ENCODE results near the gene MCOLN1. TPM values are rescaled to one million over a fixed set of nuclear protein-coding genes. Genes with fewer than 3 reads are reported as not detected.

The MCOLN1 gene
- total RNA-seq, 2 experiments from 2014 or later, result 7.8 to 18.3 TPM

- no peak for DNase-seq (ENCODE audit: low spot score)
- H3K36me3 ChIP-seq (ENCODE audit: insufficient read depth, low read length), result peaks cover 32% of the 10 kb centered on the region
- H3K4me1 ChIP-seq (ENCODE audit: insufficient read depth, low read length, poor library complexity, severe bottlenecking), result peaks cover 5% of the 10 kb centered on the region
- no peak overlapping the region for H3K4me2 ChIP-seq (ENCODE audit: low read length)
- H3K9me3 ChIP-seq (ENCODE audit: low read length), result no peaks in the 10 kb centered on the region
- BruUV-seq (replicated peaks), result no TSS peak
- H3K27ac ChIP-seq (ENCODE audit: low read depth, low read length, poor library complexity, severe bottlenecking), result no peak overlapping the region
- H2AFZ ChIP-seq (ENCODE audit: low read length), result no peak overlapping the region
- CTCF ChIA-PET (ENCODE audit: unreplicated experiment), result no interaction called here
- no peak overlapping the region for H3K4me3 ChIP-seq (ENCODE audit: low read depth, low read length, poor library complexity, severe bottlenecking)
- intact Hi-C loops (cut with micrococcal nuclease; ENCODE audit: unreplicated experiment), result no loop called here
- TF ChIP-seq EZH2phosphoT487 (IDR thresholded peaks at IDR 0.05; ENCODE audit: borderline replicate concordance, low read depth, low read length) (no peak), CTCF (conservative IDR thresholded peaks at IDR 0.05; ENCODE audit: low read length) (no peak)
- no peaks in the 10 kb centered on the region for H3K9me2 ChIP-seq (ENCODE audit: insufficient read depth, low read length)
- no peaks in the 10 kb centered on the region for H4K20me1 ChIP-seq (ENCODE audit: insufficient read depth, low read length)
- POLR2A ChIA-PET, result no interaction called here
- H3K79me2 ChIP-seq (ENCODE audit: insufficient read depth, low read depth, low read length), result no peaks in the 10 kb centered on the region
Observed at GRCh38 chr19:7541828-7542443, 19.5 kb downstream of the MCOLN1 start.

- DNase-seq (ENCODE audit: low spot score), result no peak
- H4K20me1 ChIP-seq (ENCODE audit: insufficient read depth, low read length), result no peaks in the 10 kb centered on the region
- H3K9me3 ChIP-seq (ENCODE audit: low read length), result no peaks in the 10 kb centered on the region
- H3K9me2 ChIP-seq (ENCODE audit: insufficient read depth, low read length), result no peaks in the 10 kb centered on the region
- ChIA-PET CTCF (ENCODE audit: unreplicated experiment) (no interaction called here), POLR2A (no interaction called here)
- TF ChIP-seq EZH2phosphoT487 (IDR thresholded peaks at IDR 0.05; ENCODE audit: borderline replicate concordance, low read depth, low read length), result no peak
- TF ChIP-seq CTCF (conservative IDR thresholded peaks at IDR 0.05; ENCODE audit: low read length), result no peak
- H3K4me3 ChIP-seq (ENCODE audit: low read depth, low read length, poor library complexity, severe bottlenecking), result no peak overlapping the region
- H3K4me1 ChIP-seq (ENCODE audit: insufficient read depth, low read length, poor library complexity, severe bottlenecking), result peaks cover 4% of the 10 kb centered on the region
- H2AFZ ChIP-seq (ENCODE audit: low read length), result no peak overlapping the region
- no peaks in the 10 kb centered on the region for H3K79me2 ChIP-seq (ENCODE audit: insufficient read depth, low read depth, low read length)
- no peak overlapping the region for H3K27ac ChIP-seq (ENCODE audit: low read depth, low read length, poor library complexity, severe bottlenecking)
- intact Hi-C loops (cut with micrococcal nuclease; ENCODE audit: unreplicated experiment), result no loop called here
- H3K36me3 ChIP-seq (ENCODE audit: insufficient read depth, low read length), result peaks cover 32% of the 10 kb centered on the region
- no peak overlapping the region for H3K4me2 ChIP-seq (ENCODE audit: low read length)
- BruUV-seq (replicated peaks), result no TSS peak
Observed at GRCh38 chr19:7542556-7543348, 20.3 kb downstream of the MCOLN1 start.

GRCh38 chr19:7544626-7545025 is 22.2 kb downstream of the MCOLN1 start:
- TF ChIP-seq EZH2phosphoT487 (IDR thresholded peaks at IDR 0.05; ENCODE audit: borderline replicate concordance, low read depth, low read length), result no peak
- no peak for TF ChIP-seq CTCF (conservative IDR thresholded peaks at IDR 0.05; ENCODE audit: low read length)
- H3K36me3 ChIP-seq (ENCODE audit: insufficient read depth, low read length), result peaks cover 24% of the 10 kb centered on the region
- H3K4me3 ChIP-seq (ENCODE audit: low read depth, low read length, poor library complexity, severe bottlenecking), result no peak overlapping the region
- CTCF ChIA-PET (ENCODE audit: unreplicated experiment), result no interaction called here
- H3K4me1 ChIP-seq (ENCODE audit: insufficient read depth, low read length, poor library complexity, severe bottlenecking), result peaks cover 4% of the 10 kb centered on the region
- H2AFZ ChIP-seq (ENCODE audit: low read length), result no peak overlapping the region
- DNase-seq (ENCODE audit: low spot score), result no peak
- POLR2A ChIA-PET, result interaction anchor here (1.0 kb wide), 1 partner anchor 99 kb away, joined by 3 read pairs; no protein-coding TSS in a partner anchor
- H4K20me1 ChIP-seq (ENCODE audit: insufficient read depth, low read length), result no peaks in the 10 kb centered on the region
- no peaks in the 10 kb centered on the region for H3K9me3 ChIP-seq (ENCODE audit: low read length)
- H3K27ac ChIP-seq (ENCODE audit: low read depth, low read length, poor library complexity, severe bottlenecking), result no peak overlapping the region
- no peak overlapping the region for H3K4me2 ChIP-seq (ENCODE audit: low read length)
- intact Hi-C loops (cut with micrococcal nuclease; ENCODE audit: unreplicated experiment), result no loop called here
- no TSS peak for BruUV-seq (replicated peaks)
- H3K79me2 ChIP-seq (ENCODE audit: insufficient read depth, low read depth, low read length), result no peaks in the 10 kb centered on the region
- H3K9me2 ChIP-seq (ENCODE audit: insufficient read depth, low read length), result no peaks in the 10 kb centered on the region

Data from OCI-LY7 (cell line).